NCI-H2227 (cell line): Measurements from ENCODE around the gene SGSM1.

Source experiments
- DNase-seq: peaks from one replicate; lab custom pipeline; 2025; ENCODE audit not compliant: unreplicated experiment; lab: John Stamatoyannopoulos, UW

The SGSM1 gene

GRCh38 chr22:24948356-24949202 lies 142.6 kb downstream of the SGSM1 start:
- DNase-seq: no peak

- DNase-seq: peak; percentile 42
Observed at GRCh38 chr22:24950272-24950902, 144.4 kb downstream of the SGSM1 start.

- peak; percentile 84 for DNase-seq
Observed at GRCh38 chr22:24951942-24952836, 146.2 kb downstream of the SGSM1 start, which contains the start of gene KIAA1671. Gene KIAA1671, plus strand, starts transcription at chr22:24952716. Its CDS starts 75,284 bp downstream, at chr22:25028000.

- DNase-seq: peak; percentile 58
Observed at GRCh38 chr22:24952837-24953383, 146.9 kb downstream of the SGSM1 start.

GRCh38 chr22:24953384-24954113 lies 147.5 kb downstream of the SGSM1 start:
- no peak for DNase-seq

DNA sequence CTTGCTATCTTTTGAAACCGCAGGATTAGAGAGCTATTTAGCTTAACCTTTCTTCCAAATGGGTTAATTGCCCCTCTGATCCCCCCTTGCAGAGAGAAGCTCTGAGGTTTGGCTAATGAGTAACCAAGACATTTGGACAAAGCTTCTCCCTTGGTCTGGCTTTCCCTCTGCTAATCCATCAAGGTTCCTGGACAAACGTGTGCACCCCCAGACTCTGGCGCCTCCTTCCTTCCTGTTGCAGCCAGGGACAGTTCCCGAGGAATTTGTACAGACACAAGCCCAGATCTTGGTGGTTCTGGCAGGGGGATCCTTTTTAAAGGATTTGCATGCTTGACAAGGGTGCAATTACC lies 148.1 kb downstream of the SGSM1 start:
- no peak for DNase-seq

GRCh38 chr22:24954856-24955255 lies 148.8 kb downstream of the SGSM1 start:
- no peak for DNase-seq

- no peak for DNase-seq
Observed at GRCh38 chr22:24957043-24957442, 151.0 kb downstream of the SGSM1 start.

- no peak for DNase-seq
Observed at GRCh38 chr22:24961217-24961844, 155.3 kb downstream of the SGSM1 start.

DNA sequence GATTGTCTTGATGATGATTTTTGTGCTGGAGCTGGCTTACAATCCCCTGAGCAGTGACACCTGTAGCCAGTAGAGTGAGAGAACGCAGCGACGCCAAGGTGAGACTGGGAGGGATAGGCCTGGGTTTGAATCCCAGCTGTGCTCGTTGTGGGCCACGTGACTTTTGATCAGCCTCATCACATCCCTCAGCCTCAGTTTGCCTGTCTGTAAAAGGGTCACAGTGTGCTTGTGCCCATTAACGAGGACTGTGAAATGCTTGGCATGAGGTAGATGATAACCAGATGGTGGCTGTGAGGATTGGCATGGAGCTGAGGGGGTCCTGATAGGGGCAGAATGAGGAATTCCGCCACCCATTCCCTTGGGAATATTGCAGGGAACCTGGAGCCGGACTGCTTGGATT lies 156.1 kb downstream of the SGSM1 start:
- DNase-seq: no peak

DNA sequence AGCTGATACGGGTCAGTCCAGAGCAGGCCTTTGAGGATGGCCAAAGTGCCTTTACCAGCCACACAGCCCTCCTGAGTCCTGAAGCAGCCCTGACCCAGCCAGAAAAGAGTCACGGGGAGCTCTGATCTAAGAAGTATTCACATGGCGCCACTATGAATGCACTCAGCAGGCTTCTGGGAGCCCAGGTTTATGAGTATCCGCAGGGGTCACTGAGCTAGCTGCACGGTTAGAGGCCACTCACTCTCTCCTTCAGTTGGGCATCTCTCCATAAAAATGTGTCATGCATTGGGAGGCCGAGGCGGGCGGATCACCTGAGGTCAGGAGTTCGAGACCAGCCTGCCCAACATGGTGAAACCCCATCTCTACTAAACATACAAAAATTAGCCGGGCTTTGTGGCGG lies 156.8 kb downstream of the SGSM1 start:
- no peak for DNase-seq

DNA sequence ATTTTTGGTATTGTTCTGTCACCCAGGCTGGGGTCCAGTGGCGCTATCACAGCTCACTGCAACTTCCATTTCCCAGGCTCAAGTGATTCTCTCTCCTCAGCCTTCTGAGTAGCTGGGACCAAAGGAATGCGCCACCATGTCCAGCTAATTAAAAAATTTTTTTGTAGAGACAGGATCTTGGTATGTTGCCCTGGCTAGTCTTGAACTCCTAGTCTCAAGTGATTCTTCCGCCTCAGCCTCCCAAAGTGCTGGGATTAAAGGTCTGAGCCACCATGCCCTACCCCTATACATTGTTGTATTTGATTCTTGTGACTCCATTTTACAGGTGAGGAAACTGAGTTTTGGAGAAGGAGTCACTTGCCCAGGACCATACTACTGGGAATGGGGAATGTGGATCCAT lies 158.4 kb downstream of the SGSM1 start:
- no peak for DNase-seq

- no peak for DNase-seq
Observed at GRCh38 chr22:24965822-24966626, 160.0 kb downstream of the SGSM1 start.

DNA sequence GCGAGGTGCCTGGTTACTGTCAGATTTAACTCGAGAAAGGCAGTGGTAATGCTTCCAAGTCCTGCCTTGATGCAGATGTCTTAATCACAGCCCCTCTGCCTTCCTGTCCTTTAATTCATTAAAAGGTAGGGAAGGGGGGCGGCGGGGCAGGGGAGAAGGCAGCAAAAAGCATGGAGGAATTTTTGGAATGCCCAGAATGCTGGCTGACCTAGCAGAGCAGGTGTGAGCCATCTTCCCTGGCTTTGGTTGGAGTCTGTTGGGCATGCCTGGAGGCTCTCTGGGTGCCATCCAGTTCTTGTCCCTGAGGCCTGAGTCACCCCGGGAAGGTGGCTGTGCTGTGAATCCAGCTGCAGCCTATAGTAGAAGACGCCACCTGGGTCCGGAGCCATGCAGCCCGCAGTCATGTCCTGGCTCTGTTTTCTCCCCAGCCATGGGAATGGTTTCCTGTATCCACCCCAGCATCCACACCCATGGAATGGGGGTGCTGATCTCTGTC lies 162.1 kb downstream of the SGSM1 start:
- DNase-seq: no peak

- no peak for DNase-seq
Observed at GRCh38 chr22:24969560-24970301, 163.7 kb downstream of the SGSM1 start.

DNA sequence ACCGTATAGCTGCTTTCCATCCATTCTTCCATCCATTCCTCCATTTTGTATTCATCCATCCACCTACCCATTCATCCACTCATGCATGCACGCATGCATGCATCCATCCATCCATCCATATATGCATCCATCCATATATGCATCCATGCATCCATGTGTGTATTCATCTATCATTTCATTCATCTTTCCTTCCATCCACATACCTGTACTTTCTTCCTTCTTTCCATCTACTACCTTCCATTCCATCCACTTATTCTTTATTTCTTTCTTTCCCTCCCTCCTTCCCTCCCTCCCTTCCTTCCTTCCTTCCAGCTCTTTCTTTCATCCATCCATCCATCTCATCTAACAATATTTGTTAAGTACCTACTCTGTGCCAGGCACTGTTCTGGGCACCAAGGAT lies 166.4 kb downstream of the SGSM1 start:
- no peak for DNase-seq

GRCh38 chr22:24973872-24974271 lies 167.9 kb downstream of the SGSM1 start:
- DNase-seq: no peak

DNA sequence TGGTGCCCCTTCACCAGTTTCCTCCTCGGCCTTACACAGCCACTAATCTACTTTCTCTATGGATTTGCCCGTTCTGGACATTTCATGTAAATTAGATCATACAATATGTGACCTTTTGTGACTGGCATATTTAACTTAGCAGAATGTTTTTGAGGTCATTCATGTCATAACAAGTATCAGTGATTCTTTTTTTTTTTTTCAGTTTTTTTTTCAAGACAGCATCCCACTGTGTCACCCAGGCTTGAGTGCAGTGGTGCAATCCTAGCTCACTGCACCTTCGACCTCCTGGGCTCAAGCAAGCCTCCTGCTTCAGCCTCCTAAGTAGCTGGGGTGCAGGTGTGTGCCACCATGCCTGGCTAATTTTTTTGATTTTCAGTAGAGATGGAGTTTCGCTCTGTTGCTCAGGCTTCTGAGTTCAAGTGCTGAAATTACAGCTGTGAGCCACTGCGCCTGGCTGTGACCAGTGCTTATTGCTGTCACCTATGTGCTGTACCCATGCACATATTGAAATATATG lies 169.2 kb downstream of the SGSM1 start:
- DNase-seq: no peak
